Measurements from ENCODE around the gene IQUB.
"Not testable (repeated sequence)": the region's sequence is repeated elsewhere in the genome, so short reads cannot be mapped to it uniquely, and the experiment has no call there.

- TF ChIP-seq EZH2phosphoT487 (conservative IDR thresholded peaks at IDR 0.05; ENCODE audit: low read length); CTCF (IDR thresholded peaks at IDR 0.05; ENCODE audit: insufficient read depth, low read length, poor library complexity, severe bottlenecking): not testable (repeated sequence)
Measured at GRCh38 chr7:123532343-123532742, 2.1 kb downstream of the IQUB start.

Measured in SU-DHL-6 (cell line).